Stimulated activated CD8-positive, alpha-beta memory T cell treated with anti-CD3 and anti-CD28 coated beads, Interleukin-7, amount 100 ng/mL, for 1 hour (primary cell): ENCODE data around the gene CCT8L2.
"Not testable (repeated sequence)": the region's sequence is repeated elsewhere in the genome, so short reads cannot be mapped to it uniquely, and the experiment has no call there.

Source experiments
- DNase-seq, 2 donors: peaks; one replicate each; pipeline ENCODE4 v3.0.0-alpha.2; 2020; ENCODE audit warnings: low read depth in 2 of 2

The CCT8L2 gene

DNA sequence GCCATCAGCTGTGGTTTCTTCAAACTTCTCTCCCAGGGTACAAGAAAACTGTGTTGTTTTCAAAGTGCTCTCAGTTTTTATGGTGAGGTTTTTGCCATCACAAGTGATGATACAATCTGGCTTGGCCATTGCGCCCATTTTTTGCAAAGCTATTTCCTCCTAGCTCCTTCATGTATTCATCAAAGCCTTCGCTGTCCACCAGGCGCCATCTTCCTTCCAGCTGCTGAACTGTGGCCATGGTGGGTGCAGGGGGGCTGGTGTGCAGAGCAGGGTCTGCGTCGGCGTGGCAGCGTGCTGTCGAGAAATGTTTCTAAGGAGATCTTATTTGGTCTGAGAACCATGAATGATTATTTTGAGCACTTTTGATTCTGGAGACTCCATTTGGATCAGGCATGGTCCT, 2.6 kb upstream of the CCT8L2 start:
- not testable (repeated sequence) for DNase-seq

GRCh38 chr22:16594026-16594425, 1.4 kb upstream of the CCT8L2 start:
- DNase-seq, result no peak

GRCh38 chr22:16592231-16592630, 379 bp downstream of the CCT8L2 start:
- DNase-seq, result not testable (repeated sequence)

GRCh38 chr22:16591136-16591535, 1.5 kb downstream of the CCT8L2 start:
- DNase-seq, result not testable (repeated sequence)

DNA sequence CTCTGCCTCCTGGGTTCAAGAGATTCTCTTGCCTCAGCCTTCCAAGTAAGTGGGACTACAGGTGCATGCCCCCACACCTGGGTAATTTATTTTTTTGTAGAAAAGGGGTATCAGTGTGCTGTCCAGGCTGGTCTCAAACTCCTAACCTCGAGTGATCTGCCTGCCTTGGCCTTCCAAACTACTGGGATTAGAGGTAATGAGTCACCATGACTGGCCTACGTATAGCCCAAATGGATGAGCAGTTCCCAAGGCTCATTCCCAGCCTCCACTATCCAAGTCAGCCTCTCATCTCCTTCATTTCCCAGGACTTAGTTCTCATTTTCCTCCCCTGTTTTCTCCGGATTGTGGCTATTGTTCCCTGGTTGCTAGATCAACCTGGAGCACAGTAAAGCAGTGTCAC, 5.6 kb downstream of the CCT8L2 start:
- no peak for DNase-seq

DNA sequence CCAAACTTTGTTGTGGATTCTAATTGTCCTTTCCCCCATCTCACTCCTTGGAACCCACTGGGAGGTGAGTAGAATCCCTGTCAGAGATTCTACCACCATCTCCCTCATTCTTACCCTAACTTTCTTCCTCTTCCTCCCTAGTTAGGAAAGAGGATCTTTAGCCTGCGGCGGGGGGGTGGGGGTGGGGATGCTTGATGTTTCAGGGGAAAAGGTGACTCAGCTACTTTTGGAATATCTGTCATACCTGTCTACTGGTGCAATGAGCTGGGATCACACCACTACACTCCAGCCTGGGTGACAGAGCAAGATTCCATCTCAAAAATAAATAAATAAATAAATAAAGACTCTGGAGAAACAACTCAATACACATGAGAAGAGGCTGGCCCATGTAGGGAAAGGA, 6.4 kb downstream of the CCT8L2 start:
- no peak for DNase-seq

DNA sequence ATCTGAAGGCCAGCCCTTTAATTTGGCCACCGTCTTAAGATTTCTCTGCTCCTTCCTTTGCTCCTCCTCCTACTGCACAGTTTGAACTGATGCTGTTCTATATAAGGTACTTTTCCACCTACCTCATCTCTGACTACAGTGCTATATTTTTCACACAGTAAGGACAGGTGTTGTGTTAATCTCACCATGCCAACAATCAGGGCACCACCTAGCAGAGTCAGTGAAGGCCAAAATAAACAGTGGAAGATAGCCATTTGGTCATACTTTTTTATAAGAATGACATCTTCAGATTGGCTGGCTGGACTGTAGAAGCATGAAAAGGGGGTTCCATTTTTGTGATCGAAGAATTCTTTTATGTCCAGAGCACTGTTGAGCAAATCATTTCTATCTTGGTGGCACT, 11.7 kb downstream of the CCT8L2 start:
- not testable (repeated sequence) for DNase-seq

DNA sequence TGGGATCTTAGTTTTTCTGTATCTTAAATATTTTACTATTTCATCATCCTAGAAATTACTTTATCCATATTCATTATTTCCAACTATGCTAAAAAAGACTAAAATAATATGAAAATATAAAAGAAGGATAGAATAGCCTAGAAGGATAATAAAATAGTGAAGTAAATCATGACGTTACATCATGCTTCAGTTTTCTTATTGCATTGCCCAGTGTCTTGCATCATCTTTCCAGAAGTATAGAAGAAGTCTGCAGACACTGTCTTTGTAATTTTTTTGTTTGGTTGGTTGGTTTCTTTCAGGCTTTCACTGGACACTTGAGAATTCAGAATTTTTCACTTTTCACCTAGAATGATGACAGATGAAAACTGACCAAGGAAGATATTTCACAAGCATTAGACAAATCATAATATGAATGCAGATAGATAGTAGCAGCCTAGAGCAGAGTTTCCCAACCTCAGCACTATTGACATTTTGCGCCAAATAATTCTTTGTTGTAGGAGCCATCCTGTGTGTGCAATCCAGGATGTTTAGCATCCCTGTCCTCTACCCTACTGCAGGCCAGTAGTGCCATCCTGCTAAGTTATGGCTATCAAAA, 23.3 kb downstream of the CCT8L2 start:
- DNase-seq, result not testable (repeated sequence)

DNA sequence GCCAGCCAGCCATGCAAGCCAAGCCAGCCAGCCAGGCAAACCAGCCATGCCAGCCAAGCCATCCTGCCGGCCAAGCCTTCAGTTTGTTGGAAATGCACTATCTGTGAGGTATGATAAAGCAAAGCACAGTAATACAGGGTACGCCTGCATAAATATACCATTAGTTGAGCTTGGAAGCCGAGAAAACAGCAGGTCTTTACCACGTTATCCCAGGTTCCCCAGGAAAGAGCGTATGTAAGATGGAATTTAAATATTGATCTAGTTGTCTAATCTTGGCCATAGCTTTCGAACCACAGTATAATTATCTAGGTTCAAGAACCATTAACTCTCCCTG, 24.2 kb downstream of the CCT8L2 start:
- no peak for DNase-seq

GRCh38 chr22:16567617-16568424, 24.8 kb downstream of the CCT8L2 start:
- not testable (repeated sequence) for DNase-seq

DNA sequence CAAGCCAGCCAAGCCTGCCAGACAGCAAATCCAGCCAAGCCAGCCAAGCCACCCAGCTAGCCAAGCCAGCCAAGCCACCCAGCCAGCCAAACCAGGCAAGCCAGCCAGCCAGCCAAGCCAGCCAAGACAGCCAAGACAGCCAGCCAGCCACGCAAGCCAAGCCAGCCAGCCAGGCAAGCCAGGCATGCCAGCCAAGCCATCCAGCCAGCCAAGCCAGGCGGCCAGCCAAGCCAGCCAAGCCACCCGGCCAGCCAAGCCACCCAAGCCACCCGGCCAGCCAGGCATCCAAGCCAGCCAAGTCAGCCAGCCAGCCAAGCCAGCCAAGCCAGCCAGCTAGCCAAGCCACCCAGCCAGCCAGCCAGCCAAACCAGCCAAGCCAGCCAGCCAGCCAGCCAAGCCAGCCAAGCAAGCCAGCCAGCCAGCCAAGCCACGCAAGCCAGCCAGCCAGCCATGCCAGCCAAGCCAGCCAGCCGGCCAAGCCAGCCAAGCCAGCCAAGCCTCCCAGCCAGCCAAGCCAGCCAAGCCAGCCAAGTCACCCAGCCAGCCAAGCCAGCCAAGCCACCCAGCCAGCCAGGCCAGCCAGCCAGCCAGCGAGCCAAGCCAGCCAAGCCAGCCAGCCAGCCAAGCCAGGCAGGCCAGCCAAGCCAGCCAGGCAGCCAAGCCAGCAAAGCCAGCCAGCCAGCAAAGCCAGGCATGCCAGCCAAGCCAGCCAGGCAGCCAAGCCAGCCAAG, 26.0 kb downstream of the CCT8L2 start:
- DNase-seq, result not testable (repeated sequence)

- not testable (repeated sequence) for DNase-seq
Observed at GRCh38 chr22:16565585-16566420, 26.8 kb downstream of the CCT8L2 start.

DNA sequence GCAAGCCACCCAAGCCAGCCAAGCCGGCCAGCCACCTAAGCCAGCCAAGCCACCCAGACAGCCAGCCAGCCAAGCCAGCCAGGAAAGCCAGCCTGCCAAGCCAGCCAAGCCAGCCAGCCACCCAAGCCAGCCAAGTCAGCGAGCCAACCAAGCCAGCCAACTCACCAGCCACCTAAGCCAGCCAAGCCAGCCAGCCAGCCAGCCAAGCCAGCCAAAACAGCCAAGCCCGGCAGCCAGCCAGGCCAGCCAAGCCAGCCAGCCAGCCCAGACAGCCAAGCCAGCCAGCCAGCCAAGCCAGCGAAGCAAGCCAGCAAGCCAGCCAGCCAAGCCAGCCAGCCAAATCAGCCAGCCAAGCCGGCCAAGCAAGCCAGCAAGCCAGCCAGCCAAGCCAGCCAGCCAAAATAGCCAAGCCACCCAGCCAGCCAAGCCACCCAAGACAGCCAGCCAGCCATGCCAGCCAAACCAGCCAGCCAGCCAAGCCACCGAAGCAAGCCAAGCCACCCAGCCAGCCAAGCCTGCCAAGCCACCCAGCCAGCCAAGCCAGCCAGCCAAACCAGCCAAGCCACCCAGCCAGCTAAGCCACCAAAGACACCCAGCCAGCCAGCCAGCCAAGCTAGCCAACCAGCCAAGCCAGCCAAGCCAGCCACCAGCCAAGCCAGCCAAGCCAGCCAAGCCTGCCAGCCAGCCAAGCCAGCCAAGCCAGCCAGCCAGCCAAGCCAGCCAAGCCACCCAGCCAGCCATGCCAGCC, 27.6 kb downstream of the CCT8L2 start:
- not testable (repeated sequence) for DNase-seq

GRCh38 chr22:16563555-16564520, 28.8 kb downstream of the CCT8L2 start:
- DNase-seq, result no peak

DNA sequence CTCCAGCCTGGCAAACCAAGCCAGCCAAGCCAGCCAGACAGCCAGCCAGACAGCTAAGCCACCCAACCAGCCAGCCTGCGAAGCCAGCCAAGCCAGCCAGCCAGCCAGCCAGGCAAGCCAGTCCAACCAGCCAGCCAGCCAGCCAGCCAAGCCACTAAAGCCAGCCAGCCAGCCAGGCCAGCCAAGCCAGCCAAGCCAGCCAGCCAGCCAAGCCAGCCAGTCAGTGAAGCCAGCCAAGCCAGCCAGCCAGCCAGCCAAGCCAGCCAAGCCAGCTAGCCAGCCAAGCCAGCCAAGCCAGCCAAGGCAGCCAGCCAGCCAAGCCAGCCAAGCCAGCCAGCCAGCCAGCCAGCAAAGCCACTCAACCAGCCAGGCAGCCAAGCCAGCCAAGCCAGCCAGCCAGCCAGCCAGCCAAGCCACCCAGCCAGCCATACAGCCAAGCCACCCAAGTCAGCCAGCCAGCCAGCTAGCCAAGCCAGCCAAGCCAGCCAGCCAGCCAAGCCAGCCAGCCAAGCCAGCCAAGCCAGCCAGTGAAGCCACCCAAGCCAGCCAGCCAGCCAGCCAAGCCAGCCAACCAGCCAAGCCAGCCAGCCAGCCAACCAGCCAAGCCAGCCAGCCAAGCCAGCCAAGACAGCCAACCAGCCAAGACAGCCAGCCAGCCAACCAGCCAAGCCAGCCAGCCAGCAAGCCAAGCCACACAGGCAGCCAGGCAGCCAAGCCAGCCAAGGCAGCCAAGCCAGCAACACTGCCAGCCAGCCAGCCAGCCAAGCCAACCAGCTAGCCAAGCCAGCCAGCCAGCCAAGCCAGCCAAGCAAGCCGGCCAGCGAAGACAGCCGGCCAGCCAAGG, 29.7 kb downstream of the CCT8L2 start:
- no peak for DNase-seq

DNA sequence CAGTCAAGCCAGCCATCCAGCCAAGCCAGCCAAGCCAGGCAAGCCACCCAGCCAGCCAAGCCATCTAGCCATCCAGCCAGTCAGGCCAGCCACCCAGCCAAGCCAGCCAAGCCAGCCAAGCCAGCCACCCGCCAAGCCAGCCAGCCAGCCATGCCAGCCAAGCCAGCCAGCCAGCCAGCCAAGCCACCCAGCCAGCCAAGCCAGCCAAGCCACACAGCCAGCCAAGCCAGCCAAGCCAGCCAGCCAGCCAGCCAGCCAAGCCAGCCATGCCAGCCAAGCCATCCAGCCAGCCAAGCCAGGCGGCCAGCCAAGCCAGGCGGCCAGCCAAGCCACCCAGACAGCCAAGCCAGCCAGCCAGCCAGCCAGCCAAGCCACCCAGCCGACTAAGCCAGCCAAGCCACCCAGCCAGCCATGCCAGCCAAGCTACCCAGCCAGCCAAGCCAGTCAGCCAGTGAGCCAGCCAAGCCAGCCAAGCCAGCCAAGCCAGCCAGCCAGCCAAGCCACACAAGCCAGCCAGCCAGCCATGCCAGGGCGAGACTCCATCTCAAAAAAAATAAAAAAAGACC, 31.4 kb downstream of the CCT8L2 start:
- DNase-seq, result not testable (repeated sequence)

- DNase-seq, result not testable (repeated sequence)
Observed at GRCh38 chr22:16560651-16561050, 32.0 kb downstream of the CCT8L2 start.

DNA sequence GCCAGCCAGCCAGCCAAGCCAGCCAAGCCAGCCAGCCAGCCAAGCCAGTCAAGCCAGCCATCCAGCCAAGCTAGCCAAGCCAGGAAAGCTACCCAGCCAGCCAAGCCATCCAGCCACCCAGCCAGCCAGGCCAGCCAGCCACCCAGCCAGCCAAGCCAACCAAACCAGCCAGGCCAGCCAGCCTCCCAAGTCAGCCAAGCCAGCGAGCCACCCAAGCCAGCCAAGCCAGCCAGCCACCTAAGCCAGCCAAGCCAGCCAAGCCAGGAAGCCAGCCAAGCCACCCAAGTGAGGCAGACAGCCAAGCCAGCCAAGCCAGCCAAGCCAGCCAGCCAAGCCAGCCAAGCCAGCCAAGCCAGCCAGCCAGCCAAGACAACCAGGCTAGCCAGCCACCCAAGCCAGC, 32.6 kb downstream of the CCT8L2 start:
- not testable (repeated sequence) for DNase-seq
